ENCODE results near the gene CLCN1. TPM values are rescaled to one million over a fixed set of nuclear protein-coding genes. Genes with fewer than 3 reads are reported as not detected.

The CLCN1 gene
- total and polyA plus RNA-seq, 10 donors = 0.06 to 0.54 (median 0.08) TPM; not detected in 3

DNA sequence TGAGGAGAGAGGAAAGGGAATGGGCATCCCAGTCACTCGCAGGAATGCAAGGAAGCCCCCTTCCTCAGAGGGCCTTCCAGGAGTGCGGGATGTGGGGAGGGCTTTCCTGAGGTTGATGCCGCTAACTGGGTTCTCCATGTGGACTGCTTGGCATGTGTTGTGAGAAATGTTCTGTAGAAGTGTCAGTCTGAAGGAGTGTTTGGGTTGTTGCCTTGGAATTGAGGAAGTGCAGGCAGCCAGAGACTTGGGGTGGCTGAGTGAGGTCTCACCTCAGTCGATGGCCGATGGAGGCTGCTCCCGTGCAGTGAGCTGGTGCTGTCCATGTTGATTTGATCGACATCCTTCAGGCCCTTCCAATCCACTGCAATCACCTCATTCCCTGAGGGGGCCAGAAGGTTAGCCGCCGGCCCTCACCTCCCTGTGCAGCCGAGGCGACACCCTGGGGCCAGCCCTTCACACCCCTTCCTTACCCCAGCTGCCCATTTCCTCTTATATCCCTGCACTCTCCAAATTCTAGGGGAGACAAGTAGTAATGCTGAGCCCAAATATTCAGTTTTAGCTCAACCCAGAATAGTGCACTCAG is 44.0 kb downstream of the CLCN1 start:
- Histone ChIP-seq H3K27ac (no peak overlapping the region), H3K27me3 (replicated peaks in 1 of 7) (peaks cover 0 to 65% (median 35%) of the 10 kb centered on the region in 7 donors)
- 54 to 74% (median 62%) methylated on average over 11 of the region's 11 CpGs for WGBS, 5 donors

DNA sequence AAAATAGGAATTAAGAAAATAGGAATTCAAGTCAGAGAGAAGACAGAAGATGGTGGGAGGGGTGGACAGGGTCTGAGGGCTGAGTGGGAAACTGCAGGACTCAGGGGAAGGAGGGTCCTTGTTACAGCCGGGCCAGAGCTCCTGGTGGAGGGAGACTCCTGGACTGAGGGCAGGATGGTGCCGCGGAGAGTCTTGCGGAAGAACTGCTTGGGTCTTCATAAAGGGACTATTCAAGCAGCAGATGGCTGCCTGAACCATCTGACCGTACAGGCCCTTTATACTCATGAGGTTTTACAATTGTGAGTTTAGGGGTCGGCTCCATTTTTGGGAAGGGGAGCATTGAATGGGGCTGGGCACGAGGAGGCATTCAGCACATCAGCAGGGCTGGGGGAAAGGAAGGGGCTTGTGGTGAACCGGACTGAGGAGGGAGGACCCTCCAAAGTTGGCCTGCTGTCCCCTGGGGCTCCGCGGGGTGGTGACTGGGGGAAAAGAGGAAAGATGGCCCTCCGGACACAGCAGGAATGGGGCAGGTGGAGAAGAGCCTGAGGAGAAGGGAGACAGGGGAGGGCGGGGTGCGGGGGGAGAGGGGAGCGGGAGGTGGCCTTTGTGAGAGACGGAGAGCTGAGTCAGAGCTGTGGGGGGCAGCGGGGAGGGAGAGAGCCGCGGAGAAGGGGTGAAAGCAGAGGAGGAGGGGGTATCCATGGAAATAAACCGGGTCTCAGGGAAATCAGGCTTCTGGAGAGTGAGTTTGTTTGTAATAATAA is 45.1 kb downstream of the CLCN1 start:
- WGBS, 5 donors = 59 to 66% (median 62%) methylated on average over 19 of the region's 19 CpGs
- Histone ChIP-seq H3K4me3 (peak overlapping the region in 1 of 8 donors; percentile 79), H3K27ac (no peak overlapping the region), H3K9me3 (no peaks in the 10 kb centered on the region), H3K4me1 (peaks cover 0 to 19% (median 14%) of the 10 kb centered on the region in 6 donors), H3K27me3 (replicated peaks in 1 of 7) (peaks cover 0 to 72% (median 38%) of the 10 kb centered on the region in 7 donors), H3K36me3 (no peaks in the 10 kb centered on the region)
- DNase-seq = no peak
- intact Hi-C loops (cut with DNase I; ENCODE audit: low total_unique reads) = no loop called here
- TF ChIP-seq POLR2A (IDR thresholded peaks at IDR 0.05) = no peak

More for the DNA sequence above, 44.0 kb downstream of the CLCN1 start:
- intact Hi-C loops (cut with DNase I; ENCODE audit: low total_unique reads) = no loop called here
- H3K9me3 ChIP-seq = no peaks in the 10 kb centered on the region
- H3K4me1 ChIP-seq = peaks cover 0 to 19% (median 14%) of the 10 kb centered on the region in 6 donors
- no peaks in the 10 kb centered on the region for H3K36me3 ChIP-seq
- no peak overlapping the region for H3K4me3 ChIP-seq
- TF ChIP-seq, protein P1, sequence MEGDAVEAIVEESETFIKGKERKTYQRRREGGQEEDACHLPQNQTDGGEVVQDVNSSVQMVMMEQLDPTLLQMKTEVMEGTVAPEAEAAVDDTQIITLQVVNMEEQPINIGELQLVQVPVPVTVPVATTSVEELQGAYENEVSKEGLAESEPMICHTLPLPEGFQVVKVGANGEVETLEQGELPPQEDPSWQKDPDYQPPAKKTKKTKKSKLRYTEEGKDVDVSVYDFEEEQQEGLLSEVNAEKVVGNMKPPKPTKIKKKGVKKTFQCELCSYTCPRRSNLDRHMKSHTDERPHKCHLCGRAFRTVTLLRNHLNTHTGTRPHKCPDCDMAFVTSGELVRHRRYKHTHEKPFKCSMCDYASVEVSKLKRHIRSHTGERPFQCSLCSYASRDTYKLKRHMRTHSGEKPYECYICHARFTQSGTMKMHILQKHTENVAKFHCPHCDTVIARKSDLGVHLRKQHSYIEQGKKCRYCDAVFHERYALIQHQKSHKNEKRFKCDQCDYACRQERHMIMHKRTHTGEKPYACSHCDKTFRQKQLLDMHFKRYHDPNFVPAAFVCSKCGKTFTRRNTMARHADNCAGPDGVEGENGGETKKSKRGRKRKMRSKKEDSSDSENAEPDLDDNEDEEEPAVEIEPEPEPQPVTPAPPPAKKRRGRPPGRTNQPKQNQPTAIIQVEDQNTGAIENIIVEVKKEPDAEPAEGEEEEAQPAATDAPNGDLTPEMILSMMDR (IDR thresholded peaks at IDR 0.05 in 8 of 11, conservative IDR thresholded peaks at IDR 0.05 in 3 of 11) = no peak
- TF ChIP-seq POLR2A (IDR thresholded peaks at IDR 0.05) = no peak
- TF ChIP-seq POLR2AphosphoS5 (IDR thresholded peaks at IDR 0.05) = no peak
- DNase-seq = no peak

DNA sequence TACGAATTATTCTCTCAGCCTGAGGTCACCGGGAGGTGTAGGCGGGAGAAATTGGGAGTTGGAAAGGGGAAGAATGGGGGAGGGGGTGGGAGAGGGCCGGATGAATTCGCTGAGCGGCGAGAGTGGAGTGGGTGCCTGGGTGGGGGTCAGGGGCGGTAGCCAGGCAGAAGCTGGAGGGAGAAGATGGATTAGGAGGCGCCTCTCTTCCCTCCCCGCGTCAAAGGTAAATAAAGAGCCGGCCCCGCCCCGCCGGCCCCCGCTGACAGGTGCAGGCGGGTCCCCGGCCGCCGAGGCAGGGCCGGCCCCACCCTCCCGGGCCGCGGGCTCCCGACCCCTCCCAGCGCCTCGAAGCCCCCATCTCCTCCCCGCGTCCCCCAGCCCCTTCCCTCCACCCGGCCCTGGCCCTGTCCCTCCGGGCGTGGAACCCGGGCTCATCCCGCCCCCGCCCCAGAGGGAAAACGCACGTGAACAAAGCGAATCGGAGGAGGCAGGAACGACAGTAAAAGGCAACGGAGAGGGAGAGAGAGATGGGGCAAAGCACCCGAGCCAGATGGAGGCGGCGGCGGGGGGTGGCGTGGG is 45.7 kb downstream of the CLCN1 start:
- no peak overlapping the region for H3K27ac ChIP-seq
- intact Hi-C loops (cut with DNase I; ENCODE audit: low total_unique reads) = no loop called here
- no peak for DNase-seq
- H3K9me3 ChIP-seq = no peaks in the 10 kb centered on the region
- TF ChIP-seq, protein P1 (IDR thresholded peaks at IDR 0.05 in 8 of 11, conservative IDR thresholded peaks at IDR 0.05 in 3 of 11) = no peak
- TF ChIP-seq POLR2A (IDR thresholded peaks at IDR 0.05) (no peak), POLR2AphosphoS5 (IDR thresholded peaks at IDR 0.05) (no peak)
- WGBS, 5 donors = 6 to 10% (median 8%) methylated on average over 18 to 46 of the region's 46 CpGs
- peak overlapping the region in 7 of 8 donors; percentile 37 to 79 (median 55) for H3K4me3 ChIP-seq
- peaks cover 0 to 73% (median 38%) of the 10 kb centered on the region in 7 donors for H3K27me3 ChIP-seq (replicated peaks in 1 of 7)
- H3K4me1 ChIP-seq = peaks cover 0 to 19% (median 14%) of the 10 kb centered on the region in 6 donors
- no peaks in the 10 kb centered on the region for H3K36me3 ChIP-seq

DNA sequence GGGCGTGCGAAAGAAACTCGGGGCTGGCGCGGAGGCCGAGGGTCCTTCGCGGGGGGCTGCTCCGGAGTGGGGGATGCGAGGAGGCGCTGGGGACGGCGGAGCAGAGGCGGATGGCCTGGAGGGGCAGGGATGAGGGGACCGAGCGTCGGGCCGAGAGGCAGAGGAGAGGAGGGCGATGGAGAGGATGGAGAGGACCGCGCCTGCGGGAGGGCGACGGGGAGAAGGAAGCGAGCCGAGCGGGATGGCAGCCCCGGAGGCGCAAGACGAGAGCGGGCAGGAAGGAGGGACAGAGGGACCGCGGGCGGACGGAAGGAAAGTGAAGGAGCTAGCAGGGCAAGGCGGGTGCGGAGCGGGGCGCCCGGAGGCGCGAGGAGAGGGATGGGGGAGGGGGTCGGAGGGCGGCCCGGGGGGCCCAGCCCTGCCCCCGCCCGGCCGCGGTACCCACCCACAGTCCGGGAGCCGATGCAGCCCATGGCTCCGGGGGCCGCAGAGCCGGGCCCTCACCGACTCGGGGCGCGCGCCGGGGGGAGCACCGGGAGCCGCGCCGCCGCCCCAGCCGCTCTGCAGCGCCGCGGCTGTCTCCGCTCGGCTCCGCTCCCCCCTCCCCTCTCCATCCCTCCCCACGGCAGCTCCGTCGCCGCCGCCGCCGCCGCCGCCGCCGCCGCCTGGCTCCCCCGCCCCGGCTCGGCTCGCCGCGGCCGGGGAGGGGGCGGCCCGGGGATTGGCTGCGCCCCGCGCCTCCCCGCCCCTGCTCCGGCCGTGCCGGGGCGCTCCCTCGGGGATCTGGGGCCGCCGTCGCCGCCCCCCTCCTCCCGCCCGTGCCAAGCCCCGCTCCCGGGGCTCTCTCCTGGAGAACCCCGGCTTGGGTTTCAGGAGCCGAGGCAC is 46.5 kb downstream of the CLCN1 start, which contains the start of gene FAM131B:
Gene FAM131B (minus strand): TSS at position 583 of the 885 bp plus-strand sequence. CDS start 110 bp downstream, at position 473.
- no peak for TF ChIP-seq POLR2A (IDR thresholded peaks at IDR 0.05)
- TF ChIP-seq POLR2AphosphoS5 (IDR thresholded peaks at IDR 0.05) = peak in 2 of 3 donors; percentile 16 to 37
- no peak for DNase-seq

More for the DNA sequence above, 46.5 kb downstream of the CLCN1 start, which contains the start of gene FAM131B:
- H3K9me3 ChIP-seq = no peaks in the 10 kb centered on the region
- no peak within 1 kb of the TSS for H3K27ac ChIP-seq
- peaks cover 0 to 73% (median 38%) of the 10 kb centered on the region in 7 donors for H3K27me3 ChIP-seq (replicated peaks in 1 of 7)
- 1 to 2% (median 1%) methylated on average over 41 to 112 of the region's 112 CpGs for WGBS, 5 donors
- no peaks in the 10 kb centered on the region for H3K36me3 ChIP-seq
- intact Hi-C loops (cut with DNase I; ENCODE audit: low total_unique reads) = no loop called here
- peak within 1 kb of the TSS; percentile 31 to 79 (median 52) for H3K4me3 ChIP-seq
- peaks cover 0 to 19% (median 14%) of the 10 kb centered on the region in 6 donors for H3K4me1 ChIP-seq
